A204.1 (cell line): ENCODE data around the gene TMEM150A.
"Not testable (repeated sequence)": the region's sequence is repeated elsewhere in the genome, so short reads cannot be mapped to it uniquely, and the experiment has no call there.

Experiments used
- FAIRE-seq: peaks from 2 replicates; lab custom pipeline; 2012; peaks lifted over from hg19 to GRCh38; lab: Jason Lieb, UNC

Gene TMEM150A

GRCh38 chr2:85593023-85593422 lies 9.5 kb downstream of the TMEM150A start:
- no peak for FAIRE-seq

- not testable (repeated sequence) for FAIRE-seq
Observed at GRCh38 chr2:85592299-85592698, 10.2 kb downstream of the TMEM150A start.

- FAIRE-seq, result no peak
Observed at GRCh38 chr2:85591563-85591962, 10.9 kb downstream of the TMEM150A start.

GRCh38 chr2:85590950-85591349 lies 11.5 kb downstream of the TMEM150A start:
- no peak for FAIRE-seq

DNA sequence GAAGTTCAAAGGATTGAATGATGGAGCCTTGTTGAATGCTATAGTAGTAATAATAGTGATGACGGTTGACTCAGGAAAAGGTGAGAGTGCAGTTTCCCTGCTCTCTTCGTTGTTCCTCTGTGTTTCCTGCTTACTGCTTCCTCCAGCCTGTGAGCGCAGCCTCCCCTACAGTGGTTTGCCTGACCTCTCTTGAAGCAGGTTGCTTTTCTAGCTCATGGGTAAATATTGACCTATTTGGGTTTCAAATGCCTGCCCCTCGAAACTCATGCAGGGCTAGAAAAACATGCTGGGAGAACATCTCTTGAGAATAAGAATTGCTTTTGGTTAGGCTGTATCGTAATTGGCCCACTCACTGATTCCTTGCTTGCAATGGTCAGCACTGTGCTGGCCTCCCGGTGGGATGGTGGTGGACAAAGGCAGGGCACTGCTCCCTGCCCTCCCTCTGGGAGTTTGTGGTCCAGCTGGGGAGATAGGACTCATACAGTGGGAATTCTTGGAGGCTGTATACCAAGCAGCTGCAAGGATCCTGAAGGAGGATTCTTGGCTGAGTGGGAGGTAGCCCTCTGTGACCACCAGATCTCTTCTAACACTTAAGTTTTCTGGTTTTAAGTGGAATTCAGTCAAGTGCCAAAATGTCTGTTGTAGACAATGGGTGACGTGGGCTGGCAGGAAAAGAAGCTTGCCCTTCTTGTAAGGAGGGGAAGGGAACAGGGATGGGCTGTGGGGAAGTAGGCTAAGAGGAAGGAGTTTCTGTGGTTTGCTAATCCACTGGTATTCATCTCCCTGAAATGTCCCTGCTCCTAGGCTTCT lies 12.3 kb downstream of the TMEM150A start:
- no peak for FAIRE-seq

- no peak for FAIRE-seq
Observed at GRCh38 chr2:85589181-85589580, 13.3 kb downstream of the TMEM150A start.

DNA sequence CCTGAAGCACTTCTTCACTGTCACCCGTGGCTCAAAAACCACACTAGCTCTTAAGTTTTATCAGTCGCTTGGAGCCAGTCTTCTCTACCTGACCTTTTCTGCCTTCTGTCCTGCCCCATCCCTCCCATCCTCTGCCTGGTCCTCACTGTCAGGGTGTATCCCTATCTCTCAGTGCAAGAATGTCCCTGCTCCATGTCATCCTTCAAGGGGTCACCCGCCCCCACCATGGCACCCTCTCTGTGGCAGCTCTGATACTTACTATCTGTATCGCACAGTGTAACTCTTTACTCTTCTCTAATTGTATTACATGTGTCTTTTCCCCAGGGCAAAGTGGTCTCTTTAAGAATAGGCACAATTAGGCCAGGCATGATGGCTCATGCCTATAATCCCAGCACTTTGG lies 13.9 kb downstream of the TMEM150A start:
- FAIRE-seq, result no peak

GRCh38 chr2:85588236-85588635 lies 14.3 kb downstream of the TMEM150A start:
- no peak for FAIRE-seq

DNA sequence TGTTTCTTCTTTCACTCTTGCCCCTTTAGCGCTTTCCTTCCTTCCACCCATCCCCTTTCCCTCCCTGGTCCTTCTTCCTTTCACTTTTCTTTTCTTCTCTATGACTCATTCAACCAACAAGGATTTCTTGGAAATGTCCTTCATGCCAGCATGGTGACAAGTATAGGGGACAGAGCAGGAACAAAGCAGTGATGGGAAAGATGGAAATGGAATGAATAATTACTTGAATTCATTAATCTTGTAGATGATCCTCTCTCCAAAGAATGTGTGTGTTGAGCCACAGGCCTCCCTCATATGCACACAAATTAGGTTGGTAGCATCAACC lies 16.8 kb downstream of the TMEM150A start:
- FAIRE-seq, result no peak

- no peak for FAIRE-seq
Observed at GRCh38 chr2:85584857-85585780, 17.4 kb downstream of the TMEM150A start.

DNA sequence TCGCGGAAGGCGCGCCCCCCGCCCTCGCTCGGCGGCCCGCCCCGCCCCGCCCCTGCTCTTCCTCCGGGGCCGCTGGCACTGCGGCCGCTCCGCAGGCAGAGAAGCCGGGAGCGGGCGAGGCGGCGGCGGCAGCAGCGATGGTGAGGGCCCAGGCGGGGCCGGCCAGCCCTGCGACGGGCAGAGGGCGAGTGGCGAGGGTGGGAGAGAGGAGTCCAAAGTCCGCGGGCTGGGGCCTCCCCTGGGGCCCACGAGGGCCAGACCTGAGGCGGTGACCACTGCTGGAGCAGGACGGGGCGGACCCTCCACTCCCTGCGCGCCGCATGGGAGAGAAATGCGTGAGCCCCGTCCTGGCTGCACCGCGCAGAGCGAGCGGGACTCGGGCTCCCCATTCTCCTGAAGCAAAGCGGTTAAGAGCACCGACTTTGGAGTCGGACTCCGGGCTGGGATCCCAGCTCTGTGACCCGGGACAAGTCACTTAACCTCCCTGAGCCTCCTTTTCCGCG lies 18.1 kb downstream of the TMEM150A start, which contains the start of gene VAMP5:
Gene VAMP5, plus strand, starts transcription at position 78 of the 503 bp plus-strand sequence. Its CDS starts 60 bp downstream, at position 138.
- no peak for FAIRE-seq

DNA sequence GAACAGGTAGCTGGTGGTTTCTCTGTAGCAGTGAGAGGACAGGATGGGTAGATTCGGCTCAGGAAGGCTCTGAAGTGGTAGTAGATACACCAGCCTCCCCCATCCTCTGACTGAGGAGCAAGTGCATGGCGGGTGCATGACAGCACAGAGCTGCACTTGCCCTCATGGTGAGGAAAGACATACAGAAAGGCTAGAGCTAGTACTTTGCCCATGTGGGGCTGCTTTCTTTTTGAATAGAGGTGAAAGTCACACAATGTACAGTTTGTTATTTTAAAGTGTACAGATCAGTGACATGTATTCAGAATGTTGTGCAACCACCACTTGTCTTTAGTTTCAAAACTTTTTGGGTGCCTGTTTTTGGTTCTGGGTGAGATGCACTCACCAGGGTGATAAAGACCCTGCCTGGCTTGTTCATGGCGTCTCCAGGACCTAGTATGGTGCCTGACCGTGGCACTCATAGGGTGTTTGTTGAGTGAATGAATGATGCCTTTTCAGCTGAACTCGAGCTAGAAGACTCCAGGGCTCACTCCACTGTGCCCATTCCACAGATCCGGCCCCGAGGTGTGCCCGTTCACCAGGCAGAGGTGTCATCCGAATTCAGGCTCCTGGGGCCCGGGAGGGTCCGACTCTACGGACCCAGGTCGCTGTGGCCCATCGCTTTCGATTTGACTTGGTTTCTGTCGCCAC lies 18.7 kb downstream of the TMEM150A start:
- FAIRE-seq, result no peak

DNA sequence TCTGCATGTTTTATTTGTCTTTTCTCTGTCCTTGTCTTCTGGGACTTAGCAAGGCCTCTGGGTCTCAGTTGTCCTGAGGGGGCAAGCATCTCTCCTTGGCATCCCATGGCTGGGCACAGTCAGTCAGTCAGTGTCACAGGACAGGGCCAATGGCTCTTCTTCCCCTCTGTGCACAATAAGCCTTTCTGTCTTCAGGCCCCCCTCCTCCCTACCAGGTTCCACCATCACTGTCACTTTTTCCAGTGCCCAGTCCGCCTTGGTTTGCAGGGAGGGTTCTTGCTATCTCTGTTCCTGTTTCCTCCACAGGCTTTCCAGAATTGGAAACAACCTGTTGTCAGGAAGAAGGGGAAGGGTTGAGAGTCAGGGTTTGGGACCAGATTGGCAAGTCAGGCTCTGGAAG lies 20.0 kb downstream of the TMEM150A start:
- FAIRE-seq, result no peak

GRCh38 chr2:85580206-85580605 lies 22.3 kb downstream of the TMEM150A start:
- no peak for FAIRE-seq

GRCh38 chr2:85579266-85579935 lies 23.1 kb downstream of the TMEM150A start:
- no peak for FAIRE-seq

DNA sequence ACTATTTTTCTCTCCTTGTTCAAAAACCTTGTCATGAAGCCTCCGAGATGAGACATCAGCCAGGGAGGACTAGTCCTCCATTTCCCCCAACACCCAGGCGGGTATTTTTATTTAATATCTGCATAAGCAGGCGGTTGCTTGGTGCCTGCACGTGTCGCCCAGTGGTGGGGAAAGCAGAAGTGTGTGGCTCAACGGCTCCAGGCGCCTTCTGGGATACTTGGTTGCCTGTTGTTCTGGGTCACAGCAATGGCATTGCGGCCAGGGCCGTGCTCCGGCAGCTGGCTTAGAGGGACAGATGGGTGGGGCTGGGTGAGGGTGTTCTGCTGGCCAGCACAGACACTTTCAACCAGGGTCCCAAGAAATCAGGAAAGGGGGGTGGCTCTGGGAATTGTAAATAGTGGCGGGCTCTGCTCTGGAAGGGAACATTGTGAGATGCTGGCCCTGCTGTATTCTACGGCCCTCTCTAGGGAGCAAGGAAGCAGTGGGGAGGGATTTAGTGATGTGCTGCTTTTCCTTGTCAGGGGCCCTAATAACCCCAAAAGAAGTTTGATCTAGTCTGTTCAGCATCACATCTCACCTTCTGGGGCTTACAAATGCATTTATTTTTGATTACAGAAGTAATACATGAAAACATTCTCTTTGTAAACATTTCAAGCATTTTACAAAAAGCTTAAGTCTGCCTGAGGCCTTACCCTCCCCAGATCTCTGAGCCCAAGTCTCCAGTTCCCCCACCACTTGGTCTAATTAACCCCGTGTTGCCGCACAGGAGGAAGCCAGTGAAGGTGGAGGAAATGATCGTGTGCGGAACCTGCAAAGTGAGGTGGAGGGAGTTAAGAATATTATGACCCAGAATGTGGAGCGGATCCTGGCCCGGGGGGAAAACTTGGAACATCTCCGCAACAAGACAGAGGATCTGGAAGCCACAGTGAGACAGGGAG lies 24.0 kb downstream of the TMEM150A start:
- FAIRE-seq, result no peak

DNA sequence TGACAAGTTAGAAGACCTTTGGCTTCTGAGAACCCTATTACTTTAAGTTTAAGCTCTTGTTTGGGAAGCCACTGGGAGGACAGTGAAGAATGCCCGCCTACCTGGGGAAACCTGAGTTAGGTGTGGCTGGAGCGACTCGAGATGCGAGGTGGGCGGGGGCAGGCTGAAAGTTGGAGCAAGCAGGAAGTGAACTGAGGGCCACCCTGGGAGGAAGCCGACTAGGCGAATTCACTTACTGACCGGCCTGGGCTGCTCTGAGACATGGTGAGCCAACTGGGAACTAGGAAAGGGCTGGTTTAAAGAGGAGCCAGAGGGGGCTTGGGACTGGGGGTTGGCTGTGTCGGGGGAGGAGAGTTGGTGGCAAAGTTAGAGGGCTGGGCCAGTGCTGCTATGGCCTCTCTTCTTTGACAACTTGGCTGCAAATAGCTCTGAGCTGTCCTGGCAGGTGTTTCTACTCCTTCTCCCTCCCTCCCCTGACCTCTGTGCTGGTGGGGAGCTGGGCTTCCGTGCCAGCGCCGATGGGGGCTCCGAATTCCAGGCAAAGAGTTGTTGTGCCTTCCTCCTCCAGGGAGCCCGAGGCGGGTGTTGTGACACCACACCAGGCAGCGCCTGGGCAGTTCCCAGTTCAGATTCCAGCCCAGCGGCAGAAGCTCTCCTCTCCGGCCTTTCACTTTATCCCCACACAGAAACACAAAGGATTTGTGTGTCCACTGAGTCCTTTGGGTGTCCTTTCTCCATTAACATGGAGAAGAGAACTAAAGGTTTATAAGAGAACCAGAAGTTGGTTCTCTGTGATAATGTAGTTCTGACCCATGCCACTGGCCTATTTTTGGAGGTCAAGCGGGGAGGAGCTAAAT lies 24.9 kb downstream of the TMEM150A start, which contains the start of gene VAMP8:
Gene VAMP8, plus strand, starts transcription at position 201 of the 857 bp plus-strand sequence. Its CDS starts 61 bp downstream, at position 262.
- FAIRE-seq, result no peak

DNA sequence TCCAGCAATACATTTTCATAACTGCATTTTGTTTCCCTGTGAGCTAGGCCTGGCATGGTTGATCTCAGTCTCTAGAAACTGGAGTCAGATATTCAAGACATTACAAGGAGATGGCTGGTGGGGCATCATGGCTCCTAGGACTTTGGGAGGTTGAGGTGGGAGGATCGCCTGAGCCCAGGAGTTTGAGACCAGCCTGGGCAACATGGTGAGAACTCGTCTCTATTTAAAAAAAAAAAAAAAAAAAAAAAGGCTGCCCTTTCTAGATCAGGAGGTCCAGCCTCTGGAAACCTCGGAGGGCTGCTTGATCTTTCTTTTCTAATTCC lies 25.5 kb downstream of the TMEM150A start:
- FAIRE-seq, result no peak

GRCh38 chr2:85575739-85576138 lies 26.8 kb downstream of the TMEM150A start:
- FAIRE-seq, result no peak

- FAIRE-seq, result no peak
Observed at GRCh38 chr2:85566265-85566664, 36.2 kb downstream of the TMEM150A start.
